GM12873 (cell line): ENCODE results near the gene NUDT2.

Experiments
- TF ChIP-seq, protein P1 (sequence below): IDR thresholded peaks from 2 replicates; pipeline ENCODE4 v1.5.1; 2012; ENCODE audit warnings: low read depth, mild to moderate bottlenecking, moderate library complexity, low read length, control low read depth; ENCODE audit not compliant: insufficient read depth; ENCODE audit errors: missing control alignments

Gene NUDT2

DNA sequence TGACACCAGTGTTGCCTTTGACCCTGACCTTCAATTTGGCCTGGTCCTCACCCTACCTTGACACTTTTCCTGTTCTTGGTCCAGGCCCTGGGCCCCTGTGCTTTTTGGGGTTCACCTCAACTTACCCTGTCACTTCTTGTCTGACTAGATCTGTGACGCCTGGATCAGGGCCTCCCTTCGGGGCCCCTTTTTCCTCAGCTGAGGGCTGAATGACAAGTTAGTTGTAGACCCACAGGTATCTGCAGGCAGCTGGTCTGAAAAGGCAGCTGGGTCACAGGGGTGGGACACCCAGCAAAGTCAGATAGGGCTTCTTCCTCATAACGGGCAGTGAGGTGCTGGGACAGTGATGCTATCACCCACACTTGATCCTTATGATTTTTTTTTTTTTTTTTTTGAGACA, 57.3 kb downstream of the NUDT2 start:
- TF ChIP-seq, protein P1, sequence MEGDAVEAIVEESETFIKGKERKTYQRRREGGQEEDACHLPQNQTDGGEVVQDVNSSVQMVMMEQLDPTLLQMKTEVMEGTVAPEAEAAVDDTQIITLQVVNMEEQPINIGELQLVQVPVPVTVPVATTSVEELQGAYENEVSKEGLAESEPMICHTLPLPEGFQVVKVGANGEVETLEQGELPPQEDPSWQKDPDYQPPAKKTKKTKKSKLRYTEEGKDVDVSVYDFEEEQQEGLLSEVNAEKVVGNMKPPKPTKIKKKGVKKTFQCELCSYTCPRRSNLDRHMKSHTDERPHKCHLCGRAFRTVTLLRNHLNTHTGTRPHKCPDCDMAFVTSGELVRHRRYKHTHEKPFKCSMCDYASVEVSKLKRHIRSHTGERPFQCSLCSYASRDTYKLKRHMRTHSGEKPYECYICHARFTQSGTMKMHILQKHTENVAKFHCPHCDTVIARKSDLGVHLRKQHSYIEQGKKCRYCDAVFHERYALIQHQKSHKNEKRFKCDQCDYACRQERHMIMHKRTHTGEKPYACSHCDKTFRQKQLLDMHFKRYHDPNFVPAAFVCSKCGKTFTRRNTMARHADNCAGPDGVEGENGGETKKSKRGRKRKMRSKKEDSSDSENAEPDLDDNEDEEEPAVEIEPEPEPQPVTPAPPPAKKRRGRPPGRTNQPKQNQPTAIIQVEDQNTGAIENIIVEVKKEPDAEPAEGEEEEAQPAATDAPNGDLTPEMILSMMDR = no peak

DNA sequence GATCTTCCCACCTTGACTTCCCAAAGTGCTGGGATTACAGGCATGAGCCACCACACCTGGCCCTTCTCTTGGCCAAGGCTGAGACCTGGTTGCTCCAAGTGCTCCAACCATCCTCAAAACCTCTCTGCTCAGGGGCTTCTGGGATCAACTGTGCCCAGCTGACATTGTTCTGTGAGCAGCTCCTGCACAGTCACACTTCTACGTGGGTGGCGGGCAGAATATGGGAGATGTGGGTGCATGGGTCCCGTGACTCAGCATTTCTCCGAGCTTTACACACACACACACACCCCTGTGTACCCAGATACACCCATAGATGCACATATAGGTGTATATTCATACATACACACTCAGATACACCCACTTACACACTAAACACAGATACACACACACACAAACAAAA, 57.9 kb downstream of the NUDT2 start:
- TF ChIP-seq, protein P1 = no peak

DNA sequence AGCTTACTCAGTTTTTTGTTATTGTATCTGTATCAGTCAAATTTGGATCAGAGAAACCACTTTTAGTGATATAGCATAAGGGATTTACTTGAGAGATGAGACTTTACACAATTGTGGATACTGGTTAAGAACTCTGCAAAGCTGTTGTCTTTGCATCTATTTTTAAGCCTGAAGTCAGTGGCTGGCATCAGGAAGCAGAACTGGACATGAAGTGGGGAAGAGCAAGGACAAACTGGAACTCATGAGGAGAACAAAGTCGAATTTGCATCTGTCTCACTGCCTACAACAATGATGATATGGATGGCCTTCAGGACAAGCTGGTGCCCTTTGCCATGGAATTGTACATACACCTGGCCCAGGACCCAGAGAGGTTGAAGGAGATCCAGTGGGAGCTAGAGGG, 63.1 kb downstream of the NUDT2 start:
- TF ChIP-seq, protein P1 = no peak
